Trophoblast cell (in vitro differentiated cells and primary cell): ENCODE measurements around the gene GSE1.

Experiments
- DNase-seq, 2 donors: peaks; one replicate each; pipeline ENCODE4 v3.0.0-alpha.2; 2016
- H2AFZ ChIP-seq: 2 replicates; pipeline ENCODE4 v1.6.1; 2013; ENCODE audit warnings: low read length, moderate library complexity, mild to moderate bottlenecking; ENCODE audit not compliant: insufficient read depth, poor library complexity
- H2AK5ac ChIP-seq: 2 replicates; pipeline ENCODE4 v1.6.1; 2013; ENCODE audit warnings: mild to moderate bottlenecking, low read length
- H2BK120ac ChIP-seq: 2 replicates; pipeline ENCODE4 v1.6.1; 2013; ENCODE audit warnings: low read length, mild to moderate bottlenecking, moderate library complexity; ENCODE audit not compliant: insufficient read depth, poor library complexity
- H2BK12ac ChIP-seq: 2 replicates; pipeline ENCODE4 v1.6.1; 2013; ENCODE audit warnings: mild to moderate bottlenecking, low read length, moderate library complexity
- H2BK5ac ChIP-seq: 2 replicates; pipeline ENCODE4 v1.6.1; 2013; ENCODE audit warnings: low read length, low read depth, moderate library complexity, mild to moderate bottlenecking; ENCODE audit not compliant: poor library complexity
- H3K14ac ChIP-seq: 2 replicates; pipeline ENCODE4 v1.6.1; 2013; ENCODE audit warnings: mild to moderate bottlenecking, low read length
- H3K18ac ChIP-seq: 2 replicates; pipeline ENCODE4 v1.6.1; 2013; ENCODE audit warnings: mild to moderate bottlenecking, low read length
- H3K23ac ChIP-seq: 2 replicates; pipeline ENCODE4 v1.6.1; 2013; ENCODE audit warnings: low read length
- H3K27ac ChIP-seq: 2 replicates; pipeline ENCODE4 v1.5.1; 2013; ENCODE audit warnings: low read depth, mild to moderate bottlenecking, inconsistent platforms, low read length, moderate library complexity
- H3K27me3 ChIP-seq: 2 replicates; pipeline ENCODE4 v1.6.1; 2013; ENCODE audit warnings: inconsistent platforms, mild to moderate bottlenecking, low read length, moderate library complexity; ENCODE audit not compliant: insufficient read depth
- H3K36me3 ChIP-seq, 2 experiments: 1 replicate in 1 of 2; 2 replicates in 1 of 2; pipeline ENCODE4 v1.6.1; 2013; ENCODE audit warnings: low read length in 2 of 2, mild to moderate bottlenecking in 2 of 2, moderate library complexity in 1 of 2; ENCODE audit not compliant: insufficient read depth in 2 of 2, control insufficient read depth in 1 of 2
- H3K4ac ChIP-seq: 2 replicates; pipeline ENCODE4 v1.6.1; 2013; ENCODE audit warnings: low read depth, mild to moderate bottlenecking, low read length, moderate library complexity
- H3K4me1 ChIP-seq, 2 experiments: 1 replicate in 1 of 2; 2 replicates in 1 of 2; pipeline ENCODE4 v1.6.1; 2013; ENCODE audit warnings: low read length in 2 of 2, mild to moderate bottlenecking in 2 of 2, moderate library complexity in 1 of 2; ENCODE audit not compliant: insufficient read depth in 2 of 2, control insufficient read depth in 1 of 2
- H3K4me2 ChIP-seq: 2 replicates; pipeline ENCODE4 v1.6.1; 2013; ENCODE audit warnings: inconsistent platforms, mild to moderate bottlenecking, low read length, moderate library complexity
- H3K4me3 ChIP-seq: 2 replicates; pipeline ENCODE4 v1.5.1; 2013; ENCODE audit warnings: mild to moderate bottlenecking, low read depth, low read length, inconsistent platforms
- H3K79me1 ChIP-seq: one replicate; pipeline ENCODE4 v1.6.1; 2013; ENCODE audit warnings: low read length
- H3K79me2 ChIP-seq: 2 replicates; pipeline ENCODE4 v1.6.1; 2013; ENCODE audit warnings: low read length, mild to moderate bottlenecking; ENCODE audit not compliant: control insufficient read depth, insufficient read depth, poor library complexity
- H3K9ac ChIP-seq: 2 replicates; pipeline ENCODE4 v1.6.1; 2013; ENCODE audit warnings: mild to moderate bottlenecking, low read length
- H3K9me3 ChIP-seq: 2 replicates; pipeline ENCODE4 v1.6.1; 2013; ENCODE audit warnings: low read depth, mild to moderate bottlenecking, control low read depth, inconsistent platforms, low read length; ENCODE audit not compliant: insufficient read depth
- H4K12ac ChIP-seq: 2 replicates; pipeline ENCODE4 v1.6.1; 2013; ENCODE audit warnings: low read depth, mild to moderate bottlenecking, low read length, moderate library complexity
- H4K8ac ChIP-seq: 2 replicates; pipeline ENCODE4 v1.6.1; 2013; ENCODE audit warnings: low read depth, mild to moderate bottlenecking, low read length, moderate library complexity
- H4K91ac ChIP-seq: one replicate; pipeline ENCODE4 v1.6.1; 2013; ENCODE audit warnings: low read depth, mild to moderate bottlenecking, low read length, moderate library complexity
- WGBS: extraction: QIAGEN DNeasy Blood & Tissue Kit; methylation state at CpG from one replicate; pipeline ENCODE4 v1.1.7; 2013; ENCODE audit warnings: missing lambda C conversion rate; ENCODE audit not compliant: insufficient read length, insufficient coverage; ENCODE audit errors: extremely low coverage; 5-methylcytosine and 5-hydroxymethylcytosine counted together

GSE1 gene

DNA sequence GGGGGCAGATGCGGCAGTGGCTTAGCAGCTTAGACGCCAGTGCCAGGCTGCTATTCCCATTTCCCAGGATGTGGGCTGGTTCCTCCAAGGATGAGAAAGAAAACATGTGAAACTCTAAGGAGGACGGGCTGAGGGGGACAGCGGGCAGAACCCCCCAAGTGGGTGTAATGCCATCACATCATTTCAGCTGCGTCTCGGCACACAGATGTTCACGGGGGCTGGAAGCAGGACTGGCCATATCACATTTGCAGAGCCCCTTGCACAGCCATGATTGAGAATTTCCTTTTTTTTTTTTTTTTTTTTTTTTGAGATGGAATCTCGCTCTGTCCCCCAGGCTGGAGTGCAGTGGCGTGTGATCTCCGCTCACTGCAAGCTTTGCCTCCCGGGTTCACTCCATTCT is 90.9 kb downstream of the GSE1 start:
- Histone ChIP-seq H3K23ac (no peak overlapping the region), H3K4ac (no peak overlapping the region), H2BK120ac (no peak overlapping the region), H3K79me1 (no peaks in the 10 kb centered on the region), H3K27ac (no peak overlapping the region), H4K8ac (no peak overlapping the region), H2AK5ac (no peak overlapping the region), H3K18ac (no peak overlapping the region), H3K14ac (no peak overlapping the region), H3K27me3 (no peaks in the 10 kb centered on the region), H3K4me3 (no peak overlapping the region), H2BK5ac (no peak overlapping the region), H3K4me1 (no peaks in the 10 kb centered on the region), H3K9me3 (no peaks in the 10 kb centered on the region), H3K4me2 (no peak overlapping the region), H2AFZ (no peak overlapping the region), H4K91ac (no peak overlapping the region), H4K12ac (no peak overlapping the region), H2BK12ac (no peak overlapping the region), H3K36me3 (no peaks in the 10 kb centered on the region), H3K79me2 (no peaks in the 10 kb centered on the region), H3K9ac (no peak overlapping the region)
- no peak for DNase-seq
- no CpG with 5 or more reads among the region's 11 CpGs for WGBS

DNA sequence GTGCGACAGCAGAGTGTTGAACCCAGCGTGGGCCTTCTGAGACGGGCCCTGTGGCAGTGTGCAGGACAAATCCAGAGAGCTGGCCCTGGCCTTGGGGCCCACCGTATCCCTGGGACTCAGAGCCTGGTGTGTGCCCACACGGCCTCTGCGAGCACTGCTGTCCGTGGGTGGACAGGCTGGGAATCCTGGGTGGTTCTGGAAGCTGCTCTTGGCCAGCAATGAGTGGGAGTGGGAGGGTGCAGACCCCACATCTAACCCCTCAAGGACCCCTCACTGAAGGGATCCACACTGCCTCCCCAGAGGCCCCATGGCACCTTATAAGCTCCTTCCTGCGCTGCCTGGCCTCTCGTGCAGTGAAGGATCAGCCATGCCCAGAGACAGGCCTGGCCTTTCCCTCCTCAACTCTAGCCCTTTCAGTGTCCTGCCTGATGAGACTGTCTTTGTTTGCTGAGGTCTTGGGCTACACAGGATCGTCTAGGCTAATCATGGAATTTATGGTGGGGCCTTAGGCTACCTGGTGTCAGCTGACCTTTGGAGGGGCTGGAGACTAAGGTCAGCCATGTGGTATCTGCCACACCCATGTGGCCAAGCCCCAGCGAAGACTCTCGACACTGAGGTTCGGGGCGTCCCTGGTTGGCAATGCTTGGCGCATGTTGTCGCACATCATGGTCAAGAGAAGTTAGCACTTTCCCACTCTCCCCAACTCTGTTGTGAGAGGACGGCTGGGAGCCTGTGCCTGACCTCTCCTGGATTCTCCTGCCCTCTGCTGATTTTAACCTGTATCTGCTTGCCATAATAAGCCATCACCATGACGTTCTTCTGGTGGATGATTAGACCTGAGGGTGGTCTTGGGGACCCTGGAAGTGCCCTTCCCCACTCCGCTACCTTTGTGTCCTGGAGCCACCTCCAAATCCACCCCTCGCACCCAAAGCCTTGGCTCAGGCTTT is 92.1 kb downstream of the GSE1 start:
- H2AFZ ChIP-seq, result no peak overlapping the region
- no peak overlapping the region for H2BK5ac ChIP-seq
- H3K4me1 ChIP-seq, result no peaks in the 10 kb centered on the region
- H4K91ac ChIP-seq, result no peak overlapping the region
- no peak overlapping the region for H2AK5ac ChIP-seq
- no peak overlapping the region for H4K8ac ChIP-seq
- H3K23ac ChIP-seq, result no peak overlapping the region
- H4K12ac ChIP-seq, result no peak overlapping the region
- H3K36me3 ChIP-seq, result no peaks in the 10 kb centered on the region
- no peak overlapping the region for H3K14ac ChIP-seq
- no peak overlapping the region for H3K9ac ChIP-seq
- H3K4me3 ChIP-seq, result no peak overlapping the region
- DNase-seq, result no peak
- H3K27me3 ChIP-seq, result no peaks in the 10 kb centered on the region
- H3K4me2 ChIP-seq, result no peak overlapping the region
- no peaks in the 10 kb centered on the region for H3K9me3 ChIP-seq
- H2BK12ac ChIP-seq, result no peak overlapping the region
- H3K79me2 ChIP-seq, result no peaks in the 10 kb centered on the region
- no peak overlapping the region for H3K27ac ChIP-seq
- no CpG with 5 or more reads among the region's 20 CpGs for WGBS
- H3K4ac ChIP-seq, result no peak overlapping the region
- H3K79me1 ChIP-seq, result no peaks in the 10 kb centered on the region
- no peak overlapping the region for H2BK120ac ChIP-seq
- H3K18ac ChIP-seq, result no peak overlapping the region

DNA sequence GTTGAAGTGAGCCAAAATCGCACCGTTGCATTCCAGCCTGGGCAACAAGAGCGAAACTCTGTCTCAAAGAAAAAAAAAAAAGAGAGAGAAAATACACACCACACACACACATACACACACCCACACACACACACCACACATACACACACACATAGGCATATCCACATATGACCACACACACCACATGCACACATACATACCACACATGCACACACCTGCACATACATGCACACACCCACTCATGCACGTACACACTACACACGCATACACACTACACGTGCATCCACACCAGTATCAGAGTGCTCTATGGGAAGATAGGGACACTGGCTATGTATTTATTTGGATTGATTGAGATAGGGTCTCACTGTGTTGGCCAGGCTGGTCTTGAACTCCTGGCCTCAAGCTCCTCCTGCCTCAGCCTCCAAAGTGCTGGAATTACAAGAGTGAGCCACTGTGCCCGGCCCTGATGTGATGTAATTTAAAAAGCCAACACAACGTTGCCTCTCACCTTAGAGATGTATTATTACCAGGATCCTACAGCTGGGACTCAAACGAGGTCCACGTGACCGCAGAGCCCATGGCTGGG is 93.4 kb downstream of the GSE1 start:
- no peak overlapping the region for H2BK120ac ChIP-seq
- no peak overlapping the region for H2AK5ac ChIP-seq
- H4K8ac ChIP-seq, result no peak overlapping the region
- H3K4me3 ChIP-seq, result peak overlapping the region; percentile 63
- no peaks in the 10 kb centered on the region for H3K9me3 ChIP-seq
- H3K79me2 ChIP-seq, result no peaks in the 10 kb centered on the region
- no peak for DNase-seq
- no peaks in the 10 kb centered on the region for H3K4me1 ChIP-seq
- peak overlapping the region; percentile 52 for H3K9ac ChIP-seq
- H3K14ac ChIP-seq, result no peak overlapping the region
- no peaks in the 10 kb centered on the region for H3K36me3 ChIP-seq
- H3K23ac ChIP-seq, result no peak overlapping the region
- no peak overlapping the region for H3K18ac ChIP-seq
- no CpG with 5 or more reads among the region's 11 CpGs for WGBS
- H2BK12ac ChIP-seq, result no peak overlapping the region
- H3K27ac ChIP-seq, result no peak overlapping the region
- H4K91ac ChIP-seq, result no peak overlapping the region
- no peak overlapping the region for H2BK5ac ChIP-seq
- no peaks in the 10 kb centered on the region for H3K79me1 ChIP-seq
- H4K12ac ChIP-seq, result no peak overlapping the region
- H2AFZ ChIP-seq, result no peak overlapping the region
- H3K4ac ChIP-seq, result no peak overlapping the region
- H3K27me3 ChIP-seq, result no peaks in the 10 kb centered on the region
- no peak overlapping the region for H3K4me2 ChIP-seq

DNA sequence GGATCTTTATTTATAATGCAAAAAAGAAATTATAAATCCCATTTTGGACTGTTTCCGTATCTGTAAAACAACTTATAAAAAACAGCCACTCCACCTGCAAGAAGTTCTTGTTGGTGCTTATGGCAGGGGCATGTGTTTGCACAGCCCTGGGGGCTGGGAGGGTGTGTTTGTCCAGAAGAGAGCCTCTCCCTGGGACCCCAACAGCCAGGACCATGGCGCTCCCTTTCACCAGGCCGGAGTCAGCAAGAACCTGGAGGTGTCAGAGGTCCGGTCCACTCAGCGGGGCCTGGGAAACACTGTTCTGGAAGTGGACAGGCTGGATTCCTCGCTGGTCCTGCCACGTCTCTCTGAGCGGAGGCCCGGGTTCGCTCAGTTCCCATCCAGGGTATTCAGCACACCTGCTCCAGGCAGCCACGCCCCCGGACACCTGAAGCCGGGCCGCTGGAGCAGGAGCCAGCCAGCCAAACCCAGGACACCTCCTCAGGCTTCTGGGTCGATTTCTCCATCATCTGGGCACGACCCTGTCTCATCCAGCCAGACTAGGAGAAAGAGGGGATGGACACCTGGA is 94.5 kb downstream of the GSE1 start:
- no CpG with 5 or more reads among the region's 16 CpGs for WGBS

More for the DNA sequence above, 94.5 kb downstream of the GSE1 start:
- Histone ChIP-seq H2AK5ac (no peak overlapping the region), H3K9me3 (peaks cover 6% of the 10 kb centered on the region), H3K18ac (no peak overlapping the region), H4K12ac (no peak overlapping the region), H2BK5ac (no peak overlapping the region), H3K79me1 (no peaks in the 10 kb centered on the region), H2BK12ac (no peak overlapping the region), H2AFZ (no peak overlapping the region), H3K4me3 (no peak overlapping the region), H3K4me1 (no peaks in the 10 kb centered on the region), H3K36me3 (no peaks in the 10 kb centered on the region), H3K27ac (no peak overlapping the region), H3K23ac (no peak overlapping the region), H3K9ac (no peak overlapping the region), H3K27me3 (no peaks in the 10 kb centered on the region), H4K91ac (no peak overlapping the region), H3K4ac (no peak overlapping the region), H4K8ac (no peak overlapping the region), H2BK120ac (no peak overlapping the region), H3K14ac (no peak overlapping the region), H3K79me2 (no peaks in the 10 kb centered on the region), H3K4me2 (no peak overlapping the region)
- DNase-seq, result peak; percentile 40 to 46
